Right cardiac atrium (tissue), 5 donors: ENCODE measurements around the gene CAV1. TPM values are rescaled to one million over a fixed set of nuclear protein-coding genes. Genes with fewer than 3 reads are reported as not detected.

ENCODE experiments used
- ATAC-seq, 2 donors: fragments of 200-7000 bp; cut with Tn5 transposase; one replicate each; pipeline versions ENCODE4 v1.8.0 to v1.9.1; 2020; ENCODE audit warnings: moderate library complexity in 2 of 2, mild to moderate bottlenecking in 1 of 2
- DNase-seq, 3 donors: peaks; one replicate each; pipeline ENCODE4 v3.0.0-alpha.2; 2020
- H3K27ac ChIP-seq: one replicate; pipeline ENCODE4 v1.5.1; 2013; ENCODE audit warnings: mild to moderate bottlenecking, low read length, control low read depth, moderate library complexity
- H3K27me3 ChIP-seq: one replicate; pipeline ENCODE4 v1.6.1; 2013; ENCODE audit not compliant: control insufficient read depth, insufficient read depth
- H3K4me1 ChIP-seq: one replicate; pipeline ENCODE4 v1.6.1; 2013; ENCODE audit warnings: low read length; ENCODE audit not compliant: control insufficient read depth, insufficient read depth
- H3K4me3 ChIP-seq: one replicate; pipeline ENCODE4 v1.5.1; 2013; ENCODE audit warnings: low read length, control low read depth
- H3K9me3 ChIP-seq: one replicate; pipeline ENCODE4 v1.6.1; 2013; ENCODE audit warnings: low read length; ENCODE audit not compliant: control insufficient read depth
- WGBS: extraction: QIAGEN DNeasy Blood & Tissue Kit; methylation state at CpG from one replicate; pipeline ENCODE4 v1.1.7; 2013; 5-methylcytosine and 5-hydroxymethylcytosine counted together
- intact Hi-C, 4 donors: fragments of 100-400 bp; cut with DNase I; formaldehyde crosslinking; loops; one replicate each; pipeline versions ENCODE4 v1.11.0 to v1.14.0; 2022 to 2023
- polyA plus RNA-seq: library from polyadenylated mRNA; stranded (reverse); fragments of 200-250 nt; gene quantifications from one replicate; pipeline ENCODE4 v1.2.3, GENCODE V29; 2013
- total RNA-seq, 4 donors: library from RNA; stranded (reverse); fragmentation: NEBNext Ultra II Directional; extraction: Animal tissue kit (Norgen Biotek cat#: 25700); gene quantifications; one replicate each; pipeline ENCODE4 v1.2.1, GENCODE V29; 2021
- donor health status: healthy with polysubstance abuse.
- donor health status: DM: no; HTN: yes; CAD: no.
- donor health status: DM: no; HTN: no; CAD: no.
- donor health status: DM: no; HTN: yes; CAD: no; lungs with severe emphysema.
- donor health status: DM: yes; HTN: yes; CAD: no.

Gene CAV1
- total and polyA plus RNA-seq, 5 donors = 269 to 502 (median 357) TPM

- WGBS = 74% methylated on average over 3 of the region's 3 CpGs
- ATAC-seq = no peak
- intact Hi-C loops = no loop called here
- no peak for DNase-seq
- no peaks in the 10 kb centered on the region for H3K27me3 ChIP-seq
- H3K4me1 ChIP-seq = peaks cover 19% of the 10 kb centered on the region
- peak overlapping the region; percentile 30 for H3K27ac ChIP-seq
- no peak overlapping the region for H3K4me3 ChIP-seq
- no peaks in the 10 kb centered on the region for H3K9me3 ChIP-seq
Observed at GRCh38 chr7:116557066-116557585, 32.3 kb downstream of the CAV1 start.

- Histone ChIP-seq H3K27ac (peak overlapping the region; percentile 32), H3K27me3 (no peaks in the 10 kb centered on the region), H3K4me3 (no peak overlapping the region), H3K9me3 (no peaks in the 10 kb centered on the region), H3K4me1 (peaks cover 15% of the 10 kb centered on the region)
- ATAC-seq (no peak), DNase-seq (no peak)
- WGBS = 65% methylated on average over 4 of the region's 4 CpGs
- intact Hi-C loops = no loop called here
Observed at GRCh38 chr7:116557901-116558300, 33.1 kb downstream of the CAV1 start.

DNA sequence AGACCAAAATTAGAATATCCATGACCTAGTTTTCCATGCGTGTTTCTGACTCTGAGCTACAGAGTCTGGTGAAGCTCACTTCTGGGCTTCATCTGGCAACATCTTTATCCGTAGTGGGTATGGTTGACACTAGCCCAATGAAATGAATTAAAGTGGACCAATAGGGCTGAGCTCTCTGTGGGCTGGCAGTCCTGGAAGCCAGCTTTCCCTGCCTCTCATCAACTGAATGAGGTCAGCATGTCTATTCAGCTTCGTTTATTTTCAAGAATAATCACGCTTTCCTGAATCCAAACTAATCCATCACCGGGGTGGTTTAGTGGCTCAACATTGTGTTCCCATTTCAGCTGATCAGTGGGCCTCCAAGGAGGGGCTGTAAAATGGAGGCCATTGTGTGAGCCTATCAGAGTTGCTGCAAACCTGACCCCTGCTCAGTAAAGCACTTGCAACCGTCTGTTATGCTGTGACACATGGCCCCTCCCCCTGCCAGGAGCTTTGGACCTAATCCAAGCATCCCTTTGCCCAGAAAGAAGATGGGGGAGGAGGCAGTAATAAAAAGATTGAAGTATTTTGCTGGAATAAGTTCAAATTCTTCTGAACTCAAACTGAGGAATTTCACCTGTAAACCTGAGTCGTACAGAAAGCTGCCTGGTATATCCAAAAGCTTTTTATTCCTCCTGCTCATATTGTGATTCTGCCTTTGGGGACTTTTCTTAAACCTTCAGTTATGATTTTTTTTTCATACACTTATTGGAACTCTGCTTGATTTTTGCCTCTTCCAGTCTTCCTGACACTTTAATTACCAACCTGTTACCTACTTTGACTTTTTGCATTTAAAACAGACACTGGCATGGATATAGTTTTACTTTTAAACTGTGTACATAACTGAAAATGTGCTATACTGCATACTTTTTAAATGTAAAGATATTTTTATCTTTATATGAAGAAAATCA, 35.5 kb downstream of the CAV1 start:
- ATAC-seq = peak; percentile 47
- Histone ChIP-seq H3K9me3 (no peaks in the 10 kb centered on the region), H3K27me3 (no peaks in the 10 kb centered on the region), H3K4me3 (no peak overlapping the region), H3K4me1 (peaks cover 12% of the 10 kb centered on the region), H3K27ac (peak overlapping the region; percentile 86)
- WGBS = 48% methylated on average over 7 of the region's 7 CpGs
- intact Hi-C loops = no loop called here
- DNase-seq = peak in 1 of 3 donors; percentile 55

DNA sequence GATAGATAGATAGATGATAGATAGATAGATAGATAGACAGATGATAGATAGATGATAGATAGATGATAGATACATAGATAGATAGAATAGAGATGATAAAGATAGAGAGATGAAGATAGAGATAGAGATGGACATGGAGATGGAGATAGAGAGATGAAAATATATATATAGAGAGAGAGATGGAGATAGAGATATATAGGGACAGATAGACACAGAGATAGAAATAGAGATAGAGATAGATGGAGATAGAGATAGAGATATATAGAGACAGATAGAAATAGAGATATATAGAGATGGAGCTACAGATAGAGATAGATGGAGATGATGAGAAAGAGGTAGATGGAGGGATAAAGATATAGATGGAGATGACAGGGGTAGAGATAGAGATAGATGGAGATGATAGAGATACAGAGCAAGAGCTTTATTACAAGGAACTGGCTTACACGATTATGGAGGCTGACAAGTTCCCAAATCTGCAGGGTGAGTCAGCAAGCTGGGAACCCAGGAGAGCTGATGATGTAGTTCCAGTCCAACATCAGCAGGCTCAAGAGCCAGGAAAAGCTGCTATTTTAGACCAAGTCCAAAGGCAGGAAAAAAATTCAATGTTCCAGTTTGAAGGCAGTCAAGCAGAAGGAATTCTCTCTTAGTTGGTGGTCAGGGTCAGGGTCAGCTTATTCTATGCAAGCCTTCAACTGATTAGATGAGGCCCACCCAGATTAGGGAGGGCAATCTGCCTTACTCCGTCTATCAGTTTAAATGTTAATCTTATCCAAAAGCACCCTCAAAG, 37.1 kb downstream of the CAV1 start:
- Histone ChIP-seq H3K4me3 (no peak overlapping the region), H3K27me3 (no peaks in the 10 kb centered on the region), H3K27ac (peak overlapping the region; percentile 37), H3K4me1 (peaks cover 12% of the 10 kb centered on the region), H3K9me3 (no peaks in the 10 kb centered on the region)
- 47% methylated on average over 2 of the region's 2 CpGs for WGBS
- DNase-seq = peak in 1 of 3 donors; percentile 44
- intact Hi-C loops = no loop called here
- peak; percentile 75 to 85 for ATAC-seq

DNA sequence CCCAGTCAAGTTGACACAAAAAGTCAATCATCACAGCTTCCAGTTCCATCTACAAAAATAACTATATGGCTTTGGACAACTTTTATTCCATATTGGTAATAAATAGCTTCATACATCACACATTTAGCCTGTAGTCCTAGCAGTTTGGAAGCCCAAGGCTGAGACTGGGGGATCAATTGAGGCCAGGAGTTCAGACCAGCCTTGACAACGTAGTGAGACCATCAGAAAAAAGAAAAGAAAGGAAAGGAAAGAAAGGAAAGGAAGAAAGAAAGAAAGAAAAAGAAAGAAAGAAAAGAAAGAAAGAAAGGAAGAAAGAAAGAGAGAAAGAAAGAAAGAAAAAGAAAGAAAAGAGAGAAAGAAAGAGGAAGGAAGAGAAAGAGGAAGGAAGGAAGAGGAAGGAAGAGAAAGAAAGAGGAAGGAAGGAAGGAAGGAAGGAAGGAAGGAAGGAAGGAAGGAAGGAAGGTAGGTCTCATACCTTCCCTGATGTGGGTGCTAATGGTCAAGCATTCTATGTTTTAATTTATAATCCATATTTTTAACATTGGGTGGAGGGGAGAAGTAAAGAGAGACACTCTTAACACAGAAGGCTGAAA, 37.8 kb downstream of the CAV1 start:
- DNase-seq (no peak), ATAC-seq (no peak)
- intact Hi-C loops = no loop called here
- no peak overlapping the region for H3K27ac ChIP-seq
- 95% methylated on average over 1 of the region's 1 CpG for WGBS
- peaks cover 11% of the 10 kb centered on the region for H3K4me1 ChIP-seq
- H3K27me3 ChIP-seq = no peaks in the 10 kb centered on the region
- no peaks in the 10 kb centered on the region for H3K9me3 ChIP-seq
- H3K4me3 ChIP-seq = no peak overlapping the region

DNA sequence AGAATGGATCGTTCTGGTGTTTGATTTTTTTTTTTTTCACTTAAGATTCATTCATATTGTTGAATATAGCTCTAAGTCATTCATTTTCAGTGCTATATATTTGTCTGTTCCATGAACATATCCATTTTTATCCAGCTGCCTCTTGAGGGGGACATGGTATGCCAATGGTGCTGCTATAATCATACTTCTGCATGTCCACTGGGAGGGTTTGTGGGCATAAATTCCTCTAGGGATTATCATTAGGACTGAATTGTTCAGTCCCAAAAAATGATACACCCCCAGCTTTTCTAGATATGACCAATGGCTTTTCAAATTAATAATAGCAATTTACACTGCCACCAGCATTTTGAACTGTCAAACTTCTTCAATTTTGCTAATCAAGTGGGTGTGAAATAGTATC, 41.1 kb downstream of the CAV1 start:
- Histone ChIP-seq H3K4me3 (no peak overlapping the region), H3K4me1 (no peaks in the 10 kb centered on the region), H3K9me3 (no peaks in the 10 kb centered on the region), H3K27ac (no peak overlapping the region), H3K27me3 (no peaks in the 10 kb centered on the region)
- intact Hi-C loops = no loop called here
- DNase-seq (no peak), ATAC-seq (no peak)
- 87% methylated on average over 1 of the region's 1 CpG for WGBS

DNA sequence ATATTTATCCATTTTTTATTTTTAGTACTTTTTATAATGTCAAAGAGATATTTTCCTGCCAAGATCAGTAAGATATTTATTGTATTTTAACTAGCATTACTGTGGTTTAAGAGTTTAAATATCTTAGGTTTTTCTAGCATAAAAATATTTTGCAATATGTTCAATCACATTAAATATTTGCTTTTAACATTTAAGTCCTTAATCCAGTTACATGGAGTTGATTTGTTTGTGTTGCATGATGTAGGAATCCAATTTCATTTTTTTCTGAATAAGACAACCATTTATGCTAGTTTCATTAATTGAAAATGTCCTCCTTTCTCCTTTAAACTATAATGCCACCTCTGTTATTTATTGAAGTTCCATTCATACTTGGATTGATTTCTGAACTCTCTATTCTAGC, 41.8 kb downstream of the CAV1 start:
- no peaks in the 10 kb centered on the region for H3K27me3 ChIP-seq
- no peak for DNase-seq
- no peak overlapping the region for H3K4me3 ChIP-seq
- no peaks in the 10 kb centered on the region for H3K4me1 ChIP-seq
- no peak overlapping the region for H3K27ac ChIP-seq
- ATAC-seq = no peak
- intact Hi-C loops = no loop called here
- no peaks in the 10 kb centered on the region for H3K9me3 ChIP-seq

GRCh38 chr7:116569737-116570136, 44.9 kb downstream of the CAV1 start:
- 64% methylated on average over 3 of the region's 3 CpGs for WGBS
- ATAC-seq = no peak
- intact Hi-C loops = loop anchor here in 1 of 4 donors (10.0 kb wide), 1 partner anchor 45 kb away; the partner anchor contains the start of gene CAV1
- H3K27ac ChIP-seq = no peak overlapping the region
- no peaks in the 10 kb centered on the region for H3K27me3 ChIP-seq
- no peak overlapping the region for H3K4me3 ChIP-seq
- DNase-seq = no peak
- H3K9me3 ChIP-seq = no peaks in the 10 kb centered on the region
- peaks cover 1% of the 10 kb centered on the region for H3K4me1 ChIP-seq

- intact Hi-C loops = loop anchor here in 1 of 4 donors (10.0 kb wide), 1 partner anchor 46 kb away; the partner anchor contains the start of gene CAV1
- Histone ChIP-seq H3K27ac (no peak overlapping the region), H3K27me3 (no peaks in the 10 kb centered on the region), H3K4me3 (no peak overlapping the region), H3K9me3 (no peaks in the 10 kb centered on the region), H3K4me1 (peaks cover 1% of the 10 kb centered on the region)
- DNase-seq = no peak
- ATAC-seq = no peak
Observed at GRCh38 chr7:116570306-116570705, 45.5 kb downstream of the CAV1 start.

- intact Hi-C loops = loop anchor here in 1 of 4 donors (10.0 kb wide), 1 partner anchor 46 kb away; the partner anchor contains the start of gene CAV1
- no peak overlapping the region for H3K4me3 ChIP-seq
- H3K9me3 ChIP-seq = no peaks in the 10 kb centered on the region
- no peak overlapping the region for H3K27ac ChIP-seq
- WGBS = 66% methylated on average over 1 of the region's 1 CpG
- DNase-seq (no peak), ATAC-seq (no peak)
- no peaks in the 10 kb centered on the region for H3K27me3 ChIP-seq
- H3K4me1 ChIP-seq = peaks cover 1% of the 10 kb centered on the region
Observed at GRCh38 chr7:116571037-116571436, 46.2 kb downstream of the CAV1 start.
